Activated CD8-positive, alpha-beta memory T cell treated with anti-CD3 and anti-CD28 coated beads for 48 hours (primary cell): ENCODE results near the gene SLC24A1.

Experiments used
- DNase-seq, 3 experiments: peaks; one replicate each; pipeline ENCODE4 v3.0.0-alpha.2; 2020; ENCODE audit warnings: low read depth in 2 of 3, low spot score in 2 of 3

The SLC24A1 gene

DNA sequence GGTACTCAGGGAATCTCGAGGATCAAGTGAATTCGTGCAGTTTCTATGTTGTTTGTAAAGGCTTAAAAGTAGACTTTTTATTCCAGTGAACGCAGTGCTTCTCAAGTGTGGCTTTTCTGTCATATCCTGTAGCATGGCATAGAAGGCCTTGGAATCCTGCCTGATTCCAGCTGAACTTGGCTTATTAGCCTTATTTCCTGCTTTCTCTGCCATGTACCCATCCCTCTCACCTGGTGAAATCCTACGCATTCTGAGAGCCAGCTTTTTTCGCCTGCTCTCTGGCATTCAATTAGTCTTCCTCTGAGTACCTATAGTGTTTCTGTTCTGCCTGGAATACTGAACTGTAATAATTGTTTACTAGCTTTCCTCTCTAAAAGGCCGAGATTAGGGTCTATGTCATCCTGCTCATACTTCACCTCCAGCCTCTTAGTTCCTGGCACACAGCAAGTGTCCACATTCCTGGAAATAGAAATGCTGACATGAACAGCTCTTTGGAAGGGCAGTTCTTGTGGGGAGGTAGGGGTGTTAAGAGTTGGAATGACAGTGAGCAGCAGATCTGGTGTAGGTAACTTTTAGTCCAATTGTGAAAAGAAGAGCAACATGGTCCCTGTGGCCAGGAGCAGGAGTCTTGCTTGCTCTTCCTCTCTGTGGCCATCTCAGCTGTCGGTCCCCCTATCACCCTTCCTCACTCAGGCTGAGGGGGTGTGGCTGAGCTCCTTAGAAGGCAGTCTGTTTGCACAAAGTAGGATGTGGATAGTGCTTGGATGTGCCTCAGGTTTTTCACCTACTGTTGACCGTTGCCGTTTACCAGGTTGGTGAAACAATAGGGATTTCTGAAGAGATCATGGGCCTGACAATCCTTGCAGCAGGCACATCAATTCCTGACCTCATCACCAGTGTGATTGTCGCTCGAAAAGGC lies 30.4 kb downstream of the SLC24A1 start:
- DNase-seq = no peak

DNA sequence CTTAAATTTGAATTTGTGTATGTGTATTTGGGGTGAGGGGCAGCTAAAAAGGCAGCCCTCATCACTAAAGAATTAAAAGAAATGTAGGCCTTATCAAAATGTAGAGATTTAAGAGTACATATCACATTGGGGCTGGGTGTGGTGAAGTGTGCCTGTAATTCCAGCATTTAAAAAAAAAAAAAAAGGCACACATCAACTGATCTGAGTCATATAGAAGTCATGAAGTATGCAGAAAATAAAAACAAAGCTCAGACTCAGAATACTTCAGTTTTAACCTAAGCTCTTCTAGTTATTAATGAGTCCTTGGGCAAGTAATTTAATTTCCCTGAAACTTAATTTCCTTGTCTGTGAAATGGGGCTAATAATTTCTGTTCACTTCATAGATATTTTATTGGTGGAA lies 31.6 kb downstream of the SLC24A1 start:
- no peak for DNase-seq

DNA sequence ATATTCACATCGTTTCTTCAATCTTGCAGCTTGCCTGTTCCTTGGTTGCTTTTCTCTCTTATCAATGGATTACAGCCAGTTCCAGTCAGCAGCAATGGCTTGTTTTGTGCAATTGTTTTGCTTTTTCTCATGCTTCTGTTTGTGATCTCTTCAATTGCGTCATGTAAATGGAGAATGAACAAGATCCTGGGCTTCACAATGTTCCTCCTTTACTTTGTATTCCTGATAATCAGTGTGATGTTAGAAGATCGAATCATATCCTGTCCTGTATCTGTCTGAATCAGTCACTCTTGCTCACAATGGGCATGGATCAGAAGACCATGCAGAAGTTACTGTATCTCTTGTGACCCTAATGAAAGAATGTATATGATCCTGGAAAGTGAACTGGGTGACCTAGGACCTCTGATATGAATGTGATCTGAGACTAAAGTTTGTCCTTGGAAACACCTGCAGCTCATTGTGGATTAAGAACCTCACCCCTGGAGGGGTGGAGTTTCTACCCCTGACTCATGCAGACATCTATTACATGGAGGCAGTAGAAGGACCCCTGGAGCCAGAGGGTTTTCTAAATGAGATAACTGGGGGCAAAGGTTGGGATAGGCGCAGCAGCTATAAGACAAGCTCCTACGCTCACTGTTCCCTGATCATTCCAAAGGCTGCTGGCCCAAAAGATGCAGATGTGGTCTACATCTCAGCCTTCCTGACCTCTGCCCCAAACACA lies 32.2 kb downstream of the SLC24A1 start:
- DNase-seq = no peak

DNA sequence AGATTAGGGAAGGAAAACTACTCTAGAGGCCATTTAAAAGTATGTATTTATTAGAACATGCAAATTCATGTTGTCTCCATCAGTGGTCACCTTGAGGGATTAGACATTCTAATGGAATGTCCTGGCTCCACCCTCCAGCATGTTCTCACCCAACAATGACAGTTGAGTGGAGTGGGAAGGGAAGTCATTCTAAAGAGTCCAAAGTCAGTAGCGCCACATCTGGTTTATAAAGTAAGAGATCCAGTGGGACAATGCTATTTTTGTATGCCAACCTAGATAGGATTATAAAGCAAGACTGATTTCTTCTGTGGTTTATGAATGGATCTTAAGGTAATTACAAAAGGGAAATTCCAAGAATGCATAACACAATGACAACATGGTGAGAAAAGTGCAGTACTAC lies 33.3 kb downstream of the SLC24A1 start:
- DNase-seq = no peak

DNA sequence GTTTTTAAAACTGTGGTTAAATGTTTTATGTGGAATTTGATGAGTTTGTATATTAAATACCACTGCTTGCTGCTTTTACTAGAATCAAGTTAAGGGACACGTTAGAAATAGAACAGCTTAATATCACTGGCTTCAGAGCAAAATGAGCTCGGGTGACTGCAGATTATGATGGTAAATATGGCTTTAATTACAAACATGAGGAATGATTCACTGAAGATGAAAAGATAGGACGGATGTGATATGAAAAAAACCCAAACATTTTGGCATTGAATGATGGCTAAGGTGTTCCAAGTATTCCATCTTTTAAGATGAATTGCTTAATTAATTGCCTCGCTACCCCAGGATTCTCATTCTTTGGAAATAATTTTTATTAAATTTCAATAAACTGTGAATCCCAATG lies 33.7 kb downstream of the SLC24A1 start:
- DNase-seq = no peak

DNA sequence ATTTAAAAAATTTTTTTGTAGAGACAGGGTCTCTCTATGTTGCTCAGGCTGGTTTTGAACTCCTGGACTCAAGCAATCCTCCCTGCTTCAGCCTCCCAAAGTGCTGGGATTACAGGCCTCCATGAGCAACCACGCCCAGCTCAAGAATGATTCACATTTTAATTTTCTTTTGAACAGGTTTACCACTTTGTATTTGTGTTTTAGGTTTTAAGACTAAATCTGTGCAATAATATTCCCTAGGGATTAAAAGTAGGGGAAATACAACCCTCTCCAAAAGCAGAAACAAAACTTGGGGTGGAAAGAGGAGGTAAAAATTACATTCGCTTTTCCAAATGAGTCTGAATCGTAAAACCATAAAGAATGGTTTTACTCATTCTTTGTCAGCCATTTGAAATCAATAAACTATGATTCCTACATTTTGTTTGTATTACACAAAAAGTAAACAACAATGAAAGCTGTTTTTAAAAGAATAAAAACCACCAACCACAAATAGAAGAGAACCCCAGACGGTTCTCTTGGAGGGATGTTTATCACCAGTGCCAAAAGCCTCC lies 37.8 kb downstream of the SLC24A1 start:
- DNase-seq = no peak

DNA sequence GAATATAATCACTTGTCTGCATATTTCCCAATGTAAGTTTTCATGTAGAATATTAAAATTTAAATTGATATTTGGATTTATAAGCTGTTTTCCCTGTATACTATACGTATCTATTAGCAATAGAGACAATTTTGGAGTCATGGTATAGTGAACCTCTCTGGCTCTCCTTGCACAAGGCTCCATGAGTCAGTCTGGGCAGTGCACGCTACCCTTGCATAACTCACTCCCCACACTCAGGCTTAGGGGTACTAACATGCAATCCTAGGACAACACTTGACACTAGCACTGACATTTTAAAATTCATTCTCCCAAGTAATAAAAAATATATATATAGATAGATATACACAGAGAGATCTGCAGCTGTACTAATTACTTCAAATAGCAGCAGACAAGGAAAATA lies 39.2 kb downstream of the SLC24A1 start:
- DNase-seq = no peak

DNA sequence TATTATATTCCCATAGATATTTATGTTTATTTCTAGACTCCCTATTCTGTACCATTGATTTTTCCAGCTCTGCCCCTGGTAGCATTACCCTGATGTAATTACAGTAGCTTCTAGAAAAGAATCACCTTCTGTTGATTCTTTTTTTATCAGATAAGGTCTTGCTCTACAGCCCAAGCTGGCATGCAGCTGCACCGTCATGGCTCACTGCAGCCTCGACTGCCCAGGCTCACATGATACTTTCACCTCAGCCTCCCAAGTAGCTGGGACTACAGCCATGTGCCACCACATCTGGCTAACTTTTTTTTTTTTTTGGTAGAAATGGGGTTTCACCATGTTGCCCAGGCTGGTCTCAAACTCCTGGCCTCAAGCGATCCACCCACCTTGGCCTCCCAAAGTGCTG lies 41.8 kb downstream of the SLC24A1 start:
- no peak for DNase-seq

DNA sequence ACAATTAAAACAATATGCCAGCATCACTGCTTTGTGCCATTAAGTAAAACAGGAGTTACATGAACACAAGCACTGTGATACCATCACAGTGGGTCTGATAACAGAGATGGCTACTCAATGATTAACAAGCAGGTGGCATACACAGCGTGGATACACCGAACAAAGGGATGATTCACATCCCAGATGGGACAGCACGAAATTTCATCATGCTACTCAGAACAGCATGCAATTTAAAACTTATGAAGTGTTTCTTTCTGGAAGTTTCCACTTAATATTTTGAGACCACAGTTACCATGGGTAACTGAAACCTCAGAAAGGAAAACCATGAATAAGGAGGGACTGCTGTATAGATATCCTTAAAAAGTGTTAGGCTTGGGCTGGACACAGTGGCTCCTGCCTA lies 44.5 kb downstream of the SLC24A1 start:
- no peak for DNase-seq

DNA sequence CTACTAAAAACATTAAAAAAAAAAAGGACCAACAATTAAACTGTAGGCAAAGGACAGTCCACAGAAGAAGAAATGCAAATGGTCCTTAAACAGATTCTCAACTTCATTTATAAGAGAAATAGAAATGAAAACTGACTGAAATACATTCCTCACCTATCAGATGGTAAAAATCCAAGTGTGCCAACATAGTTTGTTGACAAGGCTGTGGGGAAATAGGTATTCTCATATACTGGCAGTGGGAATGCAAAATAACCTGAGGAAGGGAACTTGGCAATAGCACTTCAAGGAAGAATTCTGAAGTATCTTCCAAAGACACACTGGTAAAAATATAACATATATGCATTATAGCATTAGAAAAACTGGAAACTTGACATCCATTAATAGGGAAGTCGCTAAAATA lies 53.8 kb downstream of the SLC24A1 start:
- no peak for DNase-seq

DNA sequence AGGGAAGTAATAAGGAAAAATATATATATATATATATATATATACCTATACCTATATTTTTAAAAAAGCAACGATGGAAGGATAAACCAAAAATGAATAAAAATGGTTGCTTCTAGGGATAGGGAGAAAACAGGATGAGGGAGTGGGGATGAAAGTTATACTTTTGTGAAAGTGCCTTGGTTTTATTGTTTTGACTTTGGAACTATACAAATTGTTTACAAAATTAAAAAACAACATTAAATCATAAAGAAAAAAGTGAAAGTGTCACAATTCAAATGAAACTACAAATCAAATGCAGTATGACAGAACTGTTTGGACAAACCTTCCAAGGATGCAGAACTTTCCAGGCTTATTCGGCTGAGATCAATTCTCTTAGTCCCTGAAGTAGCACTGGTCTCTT lies 54.4 kb downstream of the SLC24A1 start:
- no peak for DNase-seq

DNA sequence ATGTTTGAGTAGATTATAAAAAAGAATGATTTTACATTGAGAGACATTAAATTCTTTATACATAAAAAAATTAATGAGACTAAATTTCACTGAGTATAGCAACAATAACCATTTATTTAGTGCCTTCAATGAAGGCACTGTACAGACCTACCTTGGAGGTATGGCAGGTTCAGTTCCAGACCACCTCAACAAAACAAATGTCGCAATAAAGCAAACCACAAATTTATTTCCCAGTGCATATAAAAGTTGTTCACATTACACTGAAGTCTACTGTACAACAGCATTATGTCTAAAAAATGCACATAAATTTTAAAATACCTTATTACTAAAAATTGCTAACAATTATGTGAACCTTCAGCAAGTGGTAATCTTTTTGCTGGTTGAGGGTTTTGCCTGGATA lies 58.8 kb downstream of the SLC24A1 start:
- DNase-seq = no peak

DNA sequence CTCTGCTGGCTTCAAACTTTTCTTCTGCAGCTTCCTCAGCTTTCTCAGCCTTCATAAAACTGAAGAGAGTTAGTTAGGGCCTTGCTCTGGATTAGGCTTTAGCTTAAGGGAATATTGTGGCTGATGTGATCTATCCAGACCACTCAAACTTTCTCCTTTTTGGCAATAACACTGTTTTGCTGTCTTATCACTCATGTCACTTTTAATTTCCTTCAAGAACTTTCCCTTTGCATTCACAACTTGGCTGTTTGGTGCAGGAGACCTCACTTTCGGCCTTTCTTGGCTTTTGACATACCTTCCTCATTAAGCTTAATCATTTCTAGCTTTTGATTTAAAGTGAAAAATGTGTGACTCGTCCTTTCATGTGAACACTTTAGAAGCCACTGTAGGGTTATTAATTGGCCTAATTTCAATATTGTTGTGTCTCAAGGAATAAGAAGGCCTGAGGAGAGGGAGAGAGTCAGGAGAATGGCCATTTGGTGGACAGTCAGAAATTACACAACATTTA lies 60.7 kb downstream of the SLC24A1 start:
- DNase-seq = no peak

DNA sequence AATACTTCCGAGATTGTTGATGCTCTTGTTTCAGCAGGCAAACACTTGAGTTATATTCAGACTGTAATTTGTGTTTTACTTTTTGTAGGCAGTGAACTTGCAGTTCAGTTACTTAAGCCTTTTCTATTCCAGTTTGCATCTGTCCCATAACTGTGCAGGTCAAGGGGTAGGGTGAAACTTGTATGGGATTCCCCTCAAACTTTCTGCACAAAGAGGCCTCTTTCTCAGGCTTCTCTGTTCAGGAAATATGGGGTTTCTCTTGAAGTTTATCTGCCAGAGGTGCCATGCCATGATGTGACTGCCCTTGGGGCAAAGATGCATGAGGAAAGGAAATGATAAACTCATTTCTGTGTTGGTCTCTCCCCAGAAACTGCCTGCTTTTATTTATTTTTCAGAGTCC lies 66.7 kb downstream of the SLC24A1 start:
- DNase-seq = no peak

DNA sequence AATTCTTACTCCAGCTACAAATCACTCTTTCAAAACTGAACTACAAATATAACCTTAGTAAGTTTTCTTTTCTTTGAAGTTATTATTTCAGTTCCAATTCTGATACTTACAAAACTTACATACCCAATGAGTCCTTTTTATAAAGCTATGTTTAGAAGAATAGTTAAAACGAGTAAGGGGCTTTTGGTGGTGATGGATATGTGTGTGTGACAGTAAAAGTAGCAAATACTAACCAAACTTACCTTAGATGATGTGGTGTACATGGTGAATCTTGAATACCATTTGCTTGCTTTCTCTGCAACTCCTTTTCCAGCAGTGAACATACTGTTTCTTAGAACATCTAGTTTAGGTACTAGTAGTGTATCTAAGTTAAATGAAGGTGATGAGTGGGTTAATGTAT lies 68.4 kb downstream of the SLC24A1 start:
- DNase-seq = no peak

DNA sequence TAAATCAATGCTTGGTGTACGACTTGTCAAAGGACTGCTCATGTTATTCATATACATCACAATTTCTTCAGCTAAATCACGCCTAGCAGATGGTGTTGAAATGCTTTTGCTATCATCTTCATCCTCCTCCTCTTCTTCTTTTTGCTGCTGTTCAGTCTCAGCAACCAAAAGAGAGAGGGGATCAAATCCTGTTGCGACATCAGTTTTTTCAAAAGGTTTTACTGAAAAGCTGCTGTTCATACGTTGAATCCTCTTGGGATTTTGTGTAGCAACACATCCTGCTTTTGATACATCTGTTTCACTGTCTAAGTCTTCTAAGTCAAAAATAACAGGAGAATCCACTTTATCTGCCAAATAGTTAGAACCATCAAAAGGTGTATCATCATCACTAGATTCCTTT lies 69.0 kb downstream of the SLC24A1 start:
- no peak for DNase-seq

DNA sequence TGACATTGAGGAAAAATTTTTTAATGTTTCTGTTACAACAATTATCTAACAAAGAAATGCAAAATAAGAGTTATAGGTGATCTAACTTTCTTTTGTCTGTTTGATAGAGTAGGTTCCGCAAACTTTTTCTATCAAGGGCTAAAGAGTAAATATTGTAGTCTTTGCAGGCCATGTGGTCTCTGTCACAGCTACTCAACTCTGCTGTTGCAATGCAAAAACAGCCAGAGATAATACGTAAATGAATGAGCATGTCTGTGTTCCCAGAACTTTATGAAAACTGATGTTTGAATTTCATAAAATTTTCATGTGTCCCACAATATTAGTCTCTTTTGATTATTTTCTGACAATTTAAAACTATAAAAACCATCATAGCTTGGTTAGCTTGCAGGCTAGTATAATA lies 73.3 kb downstream of the SLC24A1 start:
- no peak for DNase-seq
